K562 (cell line): ENCODE results near the gene FGF22. TPM values are rescaled to one million over a fixed set of nuclear protein-coding genes. Genes with fewer than 3 reads are reported as not detected.
A peak's percentile ranks its signal among the peaks of the same experiment; 100 is the strongest.

Source experiments
- ATAC-seq: fragments of 200-7000 bp; cut with Tn5 transposase; 3 replicates; pipeline ENCODE4 v1.9.1; 2020; ENCODE audit warnings: moderate library complexity
- BruUV-seq: library from RNA; stranded (reverse); fragments of 400-500 nt; replicated peaks from 2 replicates; lab custom pipeline; 2021; lab: Mats Ljungman, UMichigan
- CTCF ChIA-PET: fragments of 300-600 bp; formaldehyde crosslinking; extraction: SDS; loops from one replicate; lab custom pipeline; 2021; ENCODE audit warnings: low intra/inter-chr PET ratio; lab: Yijun Ruan, JAX
- POLR2A ChIA-PET: fragments of 300-600, 350-650 bp; sonication (Branson Sonifier 250); formaldehyde crosslinking; extraction: SDS; loops from one replicate; lab custom pipeline; 2021; ENCODE audit warnings: antibody characterized with exemption, inconsistent platforms; lab: Yijun Ruan, JAX
- DNase-seq, 4 experiments: peaks; one replicate each; pipeline versions ENCODE4 v3.0.0 to v3.0.0-alpha.2; 2011 to 2018; ENCODE audit warnings: low spot score in 3 of 4, mixed read lengths in 3 of 4; ENCODE audit errors: extremely low read depth in 1 of 4
- FAIRE-seq: peaks from 2 replicates; lab custom pipeline; 2011; peaks lifted over from hg19 to GRCh38; lab: Jason Lieb, UNC
- H2AFZ ChIP-seq: 2 replicates; pipeline ENCODE4 v1.6.0; 2011; ENCODE audit warnings: low read depth, low read length, control low read depth, inconsistent platforms
- H3K27ac ChIP-seq: fragments of 200-600 bp; 3 replicates; pipeline ENCODE4 v1.8.0; 2011; ENCODE audit warnings: low read depth, mild to moderate bottlenecking, control low read depth, inconsistent platforms, low read length, moderate library complexity, mixed read lengths; ENCODE audit errors: extremely low read depth
- H3K27me3 ChIP-seq, 2 experiments: fragments of 300-600 bp in 1 of 2; 2 replicates in 1 of 2; 3 replicates in 1 of 2; pipeline versions ENCODE4 v1.6.0 to v1.8.0; 2011; ENCODE audit warnings: inconsistent platforms in 2 of 2, low read length in 2 of 2, mild to moderate bottlenecking in 1 of 2, mixed read lengths in 1 of 2, moderate library complexity in 1 of 2; ENCODE audit not compliant: control insufficient read depth in 2 of 2, insufficient read depth in 2 of 2
- H3K36me3 ChIP-seq: fragments of 300-600 bp; 3 replicates; pipeline ENCODE4 v1.8.0; 2011; ENCODE audit warnings: mild to moderate bottlenecking, low read length, inconsistent platforms; ENCODE audit not compliant: control insufficient read depth, insufficient read depth
- H3K4me1 ChIP-seq, 2 experiments: fragments of 200-600 bp in 1 of 2; replicated peaks in 1 of 2; 2 replicates in 1 of 2; 3 replicates in 1 of 2; pipeline versions ENCODE4 v1.5.1 to v1.8.0; 2011; ENCODE audit warnings: inconsistent platforms in 2 of 2, low read length in 2 of 2, mild to moderate bottlenecking in 1 of 2, mixed read lengths in 1 of 2, moderate library complexity in 1 of 2; ENCODE audit not compliant: control insufficient read depth in 2 of 2, insufficient read depth in 2 of 2
- H3K4me2 ChIP-seq: 2 replicates; pipeline ENCODE4 v1.6.1; 2011; ENCODE audit warnings: low read length, control low read depth, inconsistent platforms, mixed read lengths; ENCODE audit not compliant: insufficient read depth
- H3K4me3 ChIP-seq: fragments of 200-600 bp; sonication (generic), shearing (Covaris generic); 2 replicates; pipeline ENCODE4 v1.5.1; 2016; ENCODE audit warnings: control low read depth, inconsistent platforms
- H3K79me2 ChIP-seq: fragments of 200-600 bp; 3 replicates; pipeline ENCODE4 v1.8.0; 2011; ENCODE audit warnings: low read length, inconsistent platforms; ENCODE audit not compliant: control insufficient read depth, insufficient read depth
- H3K9ac ChIP-seq, 2 experiments: 2 replicates each; pipeline versions ENCODE4 v1.6.0 to v1.6.1; 2011; ENCODE audit warnings: low read depth in 2 of 2, low read length in 2 of 2, control low read depth in 1 of 2, inconsistent platforms in 1 of 2, mild to moderate bottlenecking in 1 of 2, mixed read lengths in 1 of 2; ENCODE audit not compliant: insufficient read depth in 1 of 2
- H3K9me1 ChIP-seq: one replicate; pipeline ENCODE4 v1.6.0; 2011; ENCODE audit warnings: inconsistent platforms, mild to moderate bottlenecking, low read length, moderate library complexity; ENCODE audit not compliant: control insufficient read depth, insufficient read depth
- H3K9me3 ChIP-seq: replicated peaks from 2 replicates; pipeline ENCODE4 v1.5.1; 2011; ENCODE audit warnings: low read depth, low read length, inconsistent platforms; ENCODE audit not compliant: control insufficient read depth, insufficient read depth
- H4K20me1 ChIP-seq: replicated peaks from 2 replicates; pipeline ENCODE4 v1.6.1; 2011; ENCODE audit warnings: low read length, inconsistent platforms, mixed read lengths; ENCODE audit not compliant: control insufficient read depth, insufficient read depth
- MCM7 ChIP-seq, 2 experiments: fragments of 450-650 bp; IDR thresholded peaks; 2 replicates each; pipeline ENCODE4 v1.6.1; 2016 to 2018
- RCOR1 ChIP-seq, 2 experiments: IDR thresholded peaks; 2 replicates each; pipeline ENCODE4 v1.6.1; 2012; ENCODE audit warnings: low read depth in 2 of 2, low read length in 2 of 2, borderline replicate concordance in 1 of 2, improper control_type of control experiment in 1 of 2
- THRAP3 ChIP-seq: fragments of 450-650 bp; IDR thresholded peaks from 2 replicates; pipeline ENCODE4 v1.6.1; 2016; ENCODE audit warnings: mild to moderate bottlenecking, inconsistent platforms, borderline replicate concordance
- WGBS: fragments of 100-300 bp; shearing (Covaris generic); methylation state at CpG from one replicate; pipeline ENCODE4 v1.1.6; 2016; ENCODE audit warnings: low coverage, mixed read lengths; ENCODE audit not compliant: insufficient coverage; ENCODE audit errors: missing lambda C conversion rate; 5-methylcytosine and 5-hydroxymethylcytosine counted together
- in situ Hi-C: fragments of 300-500 bp; cut with MboI; formaldehyde crosslinking; loops from 4 replicates; pipeline ENCODE4 v1.15.0; 2018; ENCODE audit warnings: inconsistent platforms, mixed read lengths
- intact Hi-C: fragments of 100-400 bp; cut with micrococcal nuclease; formaldehyde crosslinking; loops from 2 replicates; pipeline ENCODE4 v1.14.2; 2022
- polyA plus RNA-seq, 8 experiments: library from polyadenylated mRNA; depleted of rRNA in 4 of 8; stranded (reverse) in 5 of 8; unstranded in 3 of 8; fragments of >200 nt; fragmentation: Nextera tagmentation in 2 of 8; fragmentation: Illumina TruSeq in 1 of 8; extraction: Ambion mirVana in 2 of 8; extraction: Trizol in 1 of 8; gene quantifications; 2 replicates each; pipeline versions ENCODE4 v1.2.1 to v1.2.3, GENCODE V29; 2011 to 2014; ENCODE audit warnings: inconsistent platforms in 1 of 8, missing spikeins in 1 of 8
- total RNA-seq, 7 experiments: library from RNA; depleted of rRNA in 6 of 7; stranded (reverse); fragments of >200 nt in 6 of 7; fragmentation: Illumina TruSeq in 2 of 7; extraction: Trizol in 2 of 7; gene quantifications; 2 replicates each; pipeline versions ENCODE4 v1.2.1 to v1.2.3, GENCODE V29; 2011 to 2021; ENCODE audit warnings: low replicate concordance in 1 of 7
- TF ChIP-seq, protein P1 (sequence below): IDR thresholded peaks from 2 replicates; pipeline ENCODE4 v1.6.1; 2014; ENCODE audit warnings: antibody characterized with exemption
- TF ChIP-seq, protein P2 (sequence below): fragments of 450-650 bp; conservative IDR thresholded peaks from 2 replicates; pipeline ENCODE4 v1.6.1; 2016; ENCODE audit warnings: missing genetic modification characterization, low read depth, mild to moderate bottlenecking, missing compliant biosample characterization, moderate library complexity
- TF ChIP-seq, protein P3 (sequence below): sonication (generic); formaldehyde crosslinking; IDR thresholded peaks from 2 replicates; pipeline ENCODE4 v1.8.1; 2023; ENCODE audit warnings: mild to moderate bottlenecking, missing genetic modification reagents

FGF22 gene
- total and polyA plus RNA-seq, 9 of the 15 experiments (the other 6 are each of a cell fraction or from before 2014, with no cell fraction given), result 0.14 to 2.2 (median 0.86) TPM; not detected in 4

DNA sequence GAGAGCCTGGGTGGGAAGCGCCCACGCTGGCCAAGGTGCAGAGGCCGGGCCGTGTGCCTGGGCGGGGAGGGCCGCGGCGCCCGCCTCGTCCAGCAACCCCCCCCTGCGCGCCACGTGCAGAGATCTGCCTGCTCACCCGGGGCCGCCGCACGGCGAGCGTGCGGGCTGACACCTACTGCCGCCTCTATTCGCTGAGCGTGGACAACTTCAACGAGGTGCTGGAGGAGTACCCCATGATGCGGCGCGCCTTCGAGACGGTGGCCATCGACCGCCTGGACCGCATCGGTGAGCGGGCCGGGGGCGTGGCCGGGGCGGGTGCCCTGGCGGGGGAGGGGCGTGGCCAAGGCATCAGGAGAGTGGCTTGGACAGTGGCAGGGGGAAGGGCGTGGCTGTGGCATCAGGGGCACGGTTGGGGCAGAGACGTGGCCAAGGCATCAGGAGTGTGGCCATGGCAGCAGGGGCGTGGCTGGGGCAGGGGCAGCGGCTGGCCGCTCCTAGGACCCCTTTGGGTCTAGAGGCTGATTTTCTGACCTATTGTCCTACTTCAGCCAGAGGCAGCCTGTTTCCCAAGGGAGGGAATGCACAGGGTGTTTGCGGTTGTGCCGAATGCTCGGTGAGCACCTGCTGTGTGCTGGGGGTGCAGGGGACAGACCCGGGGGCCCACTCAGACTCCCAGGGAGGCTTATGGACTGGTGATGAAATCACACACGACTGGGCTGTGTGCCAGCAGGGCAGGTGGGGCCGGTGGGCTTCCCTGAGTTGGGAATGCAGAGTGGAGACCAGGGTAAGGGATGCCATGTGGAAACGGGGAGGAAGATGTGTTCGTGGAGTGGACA is 25.7 kb upstream of the FGF22 start:
- Histone ChIP-seq H2AFZ (no peak overlapping the region), H3K4me2 (no peak overlapping the region), H3K4me1 (peaks cover 17 to 40% of the 10 kb centered on the region in 2 experiments), H3K9me1 (no peaks in the 10 kb centered on the region), H4K20me1 (no peaks in the 10 kb centered on the region), H3K9me3 (no peaks in the 10 kb centered on the region), H3K4me3 (no peak overlapping the region), H3K36me3 (peaks cover 48% of the 10 kb centered on the region; the same call in 2 of the 3 replicates), H3K27ac (no peak overlapping the region), H3K79me2 (no peaks in the 10 kb centered on the region), H3K27me3 (no peaks in the 10 kb centered on the region), H3K9ac (no peak overlapping the region)
- in situ Hi-C loops, result no loop called here
- BruUV-seq, result no TSS peak
- no peak for FAIRE-seq
- 89% methylated on average over 32 of the region's 54 CpGs for WGBS
- POLR2A ChIA-PET, result interaction anchor here (0.6 kb wide), 1 partner anchor 81 kb away, joined by 3 read pairs; no protein-coding TSS in a partner anchor
- DNase-seq, result no peak
- CTCF ChIA-PET, result no interaction called here
- no peak for TF ChIP-seq THRAP3
- TF ChIP-seq, protein P1, sequence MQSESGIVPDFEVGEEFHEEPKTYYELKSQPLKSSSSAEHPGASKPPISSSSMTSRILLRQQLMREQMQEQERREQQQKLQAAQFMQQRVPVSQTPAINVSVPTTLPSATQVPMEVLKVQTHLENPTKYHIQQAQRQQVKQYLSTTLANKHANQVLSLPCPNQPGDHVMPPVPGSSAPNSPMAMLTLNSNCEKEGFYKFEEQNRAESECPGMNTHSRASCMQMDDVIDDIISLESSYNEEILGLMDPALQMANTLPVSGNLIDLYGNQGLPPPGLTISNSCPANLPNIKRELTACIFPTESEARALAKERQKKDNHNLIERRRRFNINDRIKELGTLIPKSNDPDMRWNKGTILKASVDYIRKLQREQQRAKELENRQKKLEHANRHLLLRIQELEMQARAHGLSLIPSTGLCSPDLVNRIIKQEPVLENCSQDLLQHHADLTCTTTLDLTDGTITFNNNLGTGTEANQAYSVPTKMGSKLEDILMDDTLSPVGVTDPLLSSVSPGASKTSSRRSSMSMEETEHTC, result no peak
- no peak for TF ChIP-seq MCM7 (IDR thresholded peaks at IDR 0.05)
- TF ChIP-seq, protein P2, sequence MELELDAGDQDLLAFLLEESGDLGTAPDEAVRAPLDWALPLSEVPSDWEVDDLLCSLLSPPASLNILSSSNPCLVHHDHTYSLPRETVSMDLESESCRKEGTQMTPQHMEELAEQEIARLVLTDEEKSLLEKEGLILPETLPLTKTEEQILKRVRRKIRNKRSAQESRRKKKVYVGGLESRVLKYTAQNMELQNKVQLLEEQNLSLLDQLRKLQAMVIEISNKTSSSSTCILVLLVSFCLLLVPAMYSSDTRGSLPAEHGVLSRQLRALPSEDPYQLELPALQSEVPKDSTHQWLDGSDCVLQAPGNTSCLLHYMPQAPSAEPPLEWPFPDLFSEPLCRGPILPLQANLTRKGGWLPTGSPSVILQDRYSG, result no peak
- TF ChIP-seq RCOR1 (IDR thresholded peaks at IDR 0.05; ENCODE audit: borderline replicate concordance in 1 of 2, low read depth in 2 of 2, low read length in 2 of 2), result no peak
- TF ChIP-seq, protein P3, sequence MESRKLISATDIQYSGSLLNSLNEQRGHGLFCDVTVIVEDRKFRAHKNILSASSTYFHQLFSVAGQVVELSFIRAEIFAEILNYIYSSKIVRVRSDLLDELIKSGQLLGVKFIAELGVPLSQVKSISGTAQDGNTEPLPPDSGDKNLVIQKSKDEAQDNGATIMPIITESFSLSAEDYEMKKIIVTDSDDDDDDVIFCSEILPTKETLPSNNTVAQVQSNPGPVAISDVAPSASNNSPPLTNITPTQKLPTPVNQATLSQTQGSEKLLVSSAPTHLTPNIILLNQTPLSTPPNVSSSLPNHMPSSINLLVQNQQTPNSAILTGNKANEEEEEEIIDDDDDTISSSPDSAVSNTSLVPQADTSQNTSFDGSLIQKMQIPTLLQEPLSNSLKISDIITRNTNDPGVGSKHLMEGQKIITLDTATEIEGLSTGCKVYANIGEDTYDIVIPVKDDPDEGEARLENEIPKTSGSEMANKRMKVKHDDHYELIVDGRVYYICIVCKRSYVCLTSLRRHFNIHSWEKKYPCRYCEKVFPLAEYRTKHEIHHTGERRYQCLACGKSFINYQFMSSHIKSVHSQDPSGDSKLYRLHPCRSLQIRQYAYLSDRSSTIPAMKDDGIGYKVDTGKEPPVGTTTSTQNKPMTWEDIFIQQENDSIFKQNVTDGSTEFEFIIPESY (CRISPR knock-in tag), result peak; percentile 82; the same call in 1 of the 2 replicates
- intact Hi-C loops, result no loop called here
- ATAC-seq, result no peak
